Karpas-422 (cell line): Measurements from ENCODE around the gene HSPB7. TPM values are rescaled to one million over a fixed set of nuclear protein-coding genes. Genes with fewer than 3 reads are reported as not detected.

Source experiments
- DNase-seq: peaks from one replicate; pipeline ENCODE4 v3.0.0-alpha.2; 2015
- H2AFZ ChIP-seq: fragments of 200-600 bp; sonication (generic); 2 replicates; pipeline ENCODE4 v1.6.1; 2014; ENCODE audit warnings: antibody characterized with exemption, low read length, mixed read lengths
- H3K27ac ChIP-seq: fragments of 200-600 bp; sonication (generic); 2 replicates; pipeline ENCODE4 v1.5.1; 2014; ENCODE audit warnings: mild to moderate bottlenecking, low read length, moderate library complexity
- H3K27me3 ChIP-seq: fragments of 200-600 bp; sonication (generic); 2 replicates; pipeline ENCODE4 v1.6.1; 2014; ENCODE audit warnings: low read length, mixed read lengths
- H3K36me3 ChIP-seq: fragments of 200-600 bp; sonication (generic); 2 replicates; pipeline ENCODE4 v1.6.1; 2014; ENCODE audit warnings: low read length, mixed read lengths; ENCODE audit not compliant: insufficient read depth
- H3K4me1 ChIP-seq: fragments of 200-600 bp; sonication (generic); 2 replicates; pipeline ENCODE4 v1.6.1; 2014; ENCODE audit warnings: mild to moderate bottlenecking, low read length, mixed read lengths
- H3K4me2 ChIP-seq: fragments of 200-600 bp; sonication (generic); 2 replicates; pipeline ENCODE4 v1.6.1; 2014; ENCODE audit warnings: low read length, low read depth, mild to moderate bottlenecking; ENCODE audit not compliant: poor library complexity, severe bottlenecking
- H3K4me3 ChIP-seq: fragments of 200-600 bp; sonication (generic); 2 replicates; pipeline ENCODE4 v1.5.1; 2014; ENCODE audit warnings: mild to moderate bottlenecking, antibody characterized with exemption, low read length, mixed read lengths
- H3K79me2 ChIP-seq: fragments of 200-600 bp; sonication (generic); 2 replicates; pipeline ENCODE4 v1.6.1; 2014; ENCODE audit warnings: mild to moderate bottlenecking, low read length, mixed read lengths
- H3K9ac ChIP-seq: fragments of 200-600 bp; sonication (generic); 2 replicates; pipeline ENCODE4 v1.6.0; 2014; ENCODE audit warnings: low read length
- H3K9me2 ChIP-seq: fragments of 200-600 bp; sonication (generic), shearing (Covaris generic); replicated peaks from 2 replicates; pipeline ENCODE4 v1.6.0; 2014; ENCODE audit warnings: mild to moderate bottlenecking, low read length, moderate library complexity; ENCODE audit not compliant: insufficient read depth
- H3K9me3 ChIP-seq: fragments of 300-700, 200-600 bp; sonication (generic); 2 replicates; pipeline ENCODE4 v1.6.1; 2014; ENCODE audit warnings: low read length, mixed read lengths
- H4K20me1 ChIP-seq: fragments of 200-600 bp; sonication (generic); 2 replicates; pipeline ENCODE4 v1.6.1; 2014; ENCODE audit warnings: mild to moderate bottlenecking, antibody characterized with exemption, low read length, low read depth; ENCODE audit not compliant: insufficient read depth
- total RNA-seq: library from RNA; depleted of rRNA; stranded (reverse); fragments of >200 nt; shearing (Covaris generic); gene quantifications from 2 replicates; pipeline ENCODE4 v1.2.3, GENCODE V29; 2014; ENCODE audit warnings: low replicate concordance

HSPB7 gene
- total RNA-seq, 1 experiment from 2014 or later, result not detected

DNA sequence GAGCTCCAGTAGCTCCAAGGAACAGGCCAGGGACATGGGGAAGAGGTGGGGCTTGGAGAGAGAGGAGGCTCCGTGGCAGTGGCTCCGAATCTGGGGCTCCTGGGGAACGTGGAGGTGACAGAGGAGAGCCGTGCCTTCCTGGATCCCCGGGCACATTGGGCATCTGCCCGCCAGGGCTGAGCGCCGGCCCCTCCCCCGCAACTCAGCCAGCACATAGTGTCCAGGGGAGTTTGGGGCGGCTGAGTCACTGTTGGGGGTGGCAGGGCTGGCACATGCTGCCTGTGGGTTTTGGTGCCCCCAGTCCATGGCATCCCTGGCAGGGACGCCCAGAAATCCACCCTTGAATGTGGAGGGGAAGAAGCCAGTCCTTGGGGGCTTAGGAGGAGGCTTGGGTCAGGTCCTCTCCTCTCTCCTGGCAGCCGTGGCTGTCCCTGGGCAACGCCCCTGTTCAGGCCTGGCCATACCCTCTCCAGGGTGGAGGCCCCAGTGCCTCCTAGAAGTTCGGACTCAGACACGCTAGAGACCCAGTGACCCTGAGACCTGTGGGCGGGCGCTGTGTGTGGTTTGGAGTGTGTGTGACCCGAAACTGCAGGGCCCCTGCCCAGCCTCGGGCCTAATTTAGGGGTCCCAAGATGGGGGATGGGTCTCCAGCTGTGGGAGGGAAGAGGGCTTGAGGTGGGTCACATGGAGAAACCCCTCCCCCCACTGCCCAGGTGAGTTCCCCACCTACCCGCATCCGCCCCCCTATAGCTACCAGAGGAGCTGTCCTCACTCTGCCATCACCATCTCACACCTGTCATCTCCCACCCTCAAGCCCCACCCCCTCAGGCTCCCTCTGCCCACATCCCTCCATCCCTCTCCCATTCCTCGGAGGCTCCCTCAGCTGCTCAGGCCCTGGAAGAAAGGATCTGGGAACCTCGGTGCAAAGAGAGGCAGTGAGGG is 1.6 kb downstream of the HSPB7 start:
- no peaks in the 10 kb centered on the region for H3K9me2 ChIP-seq
- H3K4me3 ChIP-seq, result no peak overlapping the region
- H2AFZ ChIP-seq, result no peak overlapping the region
- DNase-seq, result no peak
- no peaks in the 10 kb centered on the region for H3K9me3 ChIP-seq
- no peak overlapping the region for H3K9ac ChIP-seq
- no peaks in the 10 kb centered on the region for H4K20me1 ChIP-seq
- no peaks in the 10 kb centered on the region for H3K79me2 ChIP-seq
- H3K27me3 ChIP-seq, result no peaks in the 10 kb centered on the region
- no peak overlapping the region for H3K4me2 ChIP-seq
- H3K4me1 ChIP-seq, result peaks cover 15% of the 10 kb centered on the region
- H3K27ac ChIP-seq, result no peak overlapping the region
- H3K36me3 ChIP-seq, result no peaks in the 10 kb centered on the region

DNA sequence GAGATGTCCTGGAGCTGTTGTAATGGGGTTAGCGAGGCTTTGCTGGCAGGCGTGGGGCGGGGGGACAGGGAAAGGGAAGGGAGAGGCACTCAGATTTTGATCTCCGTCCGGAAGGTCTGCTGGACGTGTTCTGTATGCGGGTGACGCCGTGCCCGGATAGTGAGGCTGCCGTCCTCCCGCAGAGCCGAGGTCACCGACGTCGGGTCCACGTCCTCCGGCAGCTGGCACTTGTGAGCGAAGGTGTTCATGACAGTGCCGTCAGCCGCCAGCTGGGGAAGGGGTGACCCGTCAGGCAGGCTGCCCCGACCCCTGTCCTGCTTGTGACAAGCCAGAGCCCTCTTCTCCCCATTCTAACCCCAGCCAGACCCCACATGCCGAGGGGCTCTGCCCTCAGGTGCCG is 2.4 kb downstream of the HSPB7 start:
- Histone ChIP-seq H3K27me3 (no peaks in the 10 kb centered on the region), H3K4me2 (no peak overlapping the region), H3K9ac (no peak overlapping the region)

DNA sequence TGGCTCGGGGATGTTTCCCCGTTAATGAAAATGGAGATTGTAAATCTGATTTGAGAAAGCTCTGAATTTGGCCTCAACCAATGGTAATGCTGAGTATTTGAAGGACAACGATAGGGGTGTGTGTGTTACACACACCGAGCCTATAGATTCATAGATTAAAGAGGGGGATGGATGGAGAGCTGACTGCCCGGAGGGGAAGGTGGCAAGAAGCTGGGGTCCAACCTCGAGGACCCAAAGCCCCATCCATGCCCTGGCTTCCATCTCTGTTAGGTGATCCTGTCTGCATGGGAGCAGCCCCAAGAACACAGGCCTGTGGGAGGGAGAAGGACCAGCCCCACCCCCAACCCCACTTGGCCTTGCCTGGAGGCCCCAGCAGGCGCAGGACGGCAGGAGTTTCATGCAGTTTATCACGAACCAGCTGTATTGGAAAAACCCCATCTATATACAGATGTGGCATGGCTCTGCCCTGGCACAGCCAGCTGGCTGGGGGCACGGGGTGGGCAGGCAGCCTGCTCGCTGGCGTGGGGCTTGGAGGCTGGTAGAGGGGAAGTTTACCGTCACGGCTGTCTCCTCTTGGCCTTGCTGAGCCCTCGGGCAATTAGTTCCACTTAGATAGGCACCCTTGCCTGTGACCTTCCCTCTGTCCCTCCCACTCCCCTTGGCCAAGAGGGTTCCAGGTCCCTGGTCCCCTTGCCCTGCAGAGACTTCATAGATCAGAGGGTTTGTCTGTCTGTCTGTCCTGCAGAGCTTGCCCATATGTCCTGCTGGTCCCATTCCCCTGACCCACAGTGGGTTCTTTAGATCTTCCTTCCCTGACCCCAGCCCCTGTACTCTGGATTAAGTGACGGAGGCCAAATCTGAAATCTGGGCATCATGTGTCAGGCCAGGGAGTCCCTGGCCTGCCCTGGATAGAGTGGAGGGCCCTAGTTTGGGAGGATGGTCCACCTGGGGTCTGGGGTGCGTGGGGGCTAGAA is 3.0 kb downstream of the HSPB7 start:
- H3K27ac ChIP-seq, result no peak overlapping the region
- no peak overlapping the region for H3K9ac ChIP-seq
- no peaks in the 10 kb centered on the region for H3K36me3 ChIP-seq
- peaks cover 15% of the 10 kb centered on the region for H3K4me1 ChIP-seq
- no peak overlapping the region for H2AFZ ChIP-seq
- DNase-seq, result no peak
- H3K79me2 ChIP-seq, result no peaks in the 10 kb centered on the region
- no peaks in the 10 kb centered on the region for H3K9me2 ChIP-seq
- no peak overlapping the region for H3K4me3 ChIP-seq
- no peaks in the 10 kb centered on the region for H3K9me3 ChIP-seq
- H4K20me1 ChIP-seq, result no peaks in the 10 kb centered on the region
- H3K27me3 ChIP-seq, result no peaks in the 10 kb centered on the region
- no peak overlapping the region for H3K4me2 ChIP-seq

More for the DNA sequence above, 2.4 kb downstream of the HSPB7 start:
- H3K4me1 ChIP-seq, result peaks cover 15% of the 10 kb centered on the region
- no peaks in the 10 kb centered on the region for H3K9me3 ChIP-seq
- no peak overlapping the region for H2AFZ ChIP-seq
- no peaks in the 10 kb centered on the region for H3K9me2 ChIP-seq
- H4K20me1 ChIP-seq, result no peaks in the 10 kb centered on the region
- H3K36me3 ChIP-seq, result no peaks in the 10 kb centered on the region
- H3K4me3 ChIP-seq, result no peak overlapping the region
- H3K27ac ChIP-seq, result no peak overlapping the region
- H3K79me2 ChIP-seq, result no peaks in the 10 kb centered on the region
- DNase-seq, result no peak

DNA sequence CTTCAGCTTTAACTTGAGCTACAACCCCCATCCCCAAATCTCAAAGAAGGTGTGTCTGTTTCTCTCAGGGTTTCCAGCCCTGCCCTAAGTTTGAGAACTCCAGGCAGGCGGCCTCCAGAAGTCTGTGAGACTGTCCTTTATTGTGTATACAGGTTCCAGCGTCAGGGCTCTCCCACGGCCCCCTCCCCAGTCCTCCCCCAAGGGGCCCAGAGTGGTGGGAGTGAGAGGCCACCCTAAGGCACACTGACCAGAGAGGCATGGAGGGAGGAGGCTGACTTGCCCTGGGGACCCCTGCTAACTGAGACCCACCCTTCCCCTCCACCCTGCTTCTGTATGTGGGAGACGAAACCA is 4.0 kb downstream of the HSPB7 start:
- no peak overlapping the region for H2AFZ ChIP-seq
- H3K36me3 ChIP-seq, result no peaks in the 10 kb centered on the region
- H3K27ac ChIP-seq, result no peak overlapping the region
- peaks cover 15% of the 10 kb centered on the region for H3K4me1 ChIP-seq
- H3K9me2 ChIP-seq, result no peaks in the 10 kb centered on the region
- no peaks in the 10 kb centered on the region for H4K20me1 ChIP-seq
- H3K4me3 ChIP-seq, result no peak overlapping the region
- no peaks in the 10 kb centered on the region for H3K9me3 ChIP-seq
- H3K79me2 ChIP-seq, result no peaks in the 10 kb centered on the region
- H3K27me3 ChIP-seq, result no peaks in the 10 kb centered on the region
- H3K4me2 ChIP-seq, result no peak overlapping the region
- no peak overlapping the region for H3K9ac ChIP-seq
- DNase-seq, result no peak

DNA sequence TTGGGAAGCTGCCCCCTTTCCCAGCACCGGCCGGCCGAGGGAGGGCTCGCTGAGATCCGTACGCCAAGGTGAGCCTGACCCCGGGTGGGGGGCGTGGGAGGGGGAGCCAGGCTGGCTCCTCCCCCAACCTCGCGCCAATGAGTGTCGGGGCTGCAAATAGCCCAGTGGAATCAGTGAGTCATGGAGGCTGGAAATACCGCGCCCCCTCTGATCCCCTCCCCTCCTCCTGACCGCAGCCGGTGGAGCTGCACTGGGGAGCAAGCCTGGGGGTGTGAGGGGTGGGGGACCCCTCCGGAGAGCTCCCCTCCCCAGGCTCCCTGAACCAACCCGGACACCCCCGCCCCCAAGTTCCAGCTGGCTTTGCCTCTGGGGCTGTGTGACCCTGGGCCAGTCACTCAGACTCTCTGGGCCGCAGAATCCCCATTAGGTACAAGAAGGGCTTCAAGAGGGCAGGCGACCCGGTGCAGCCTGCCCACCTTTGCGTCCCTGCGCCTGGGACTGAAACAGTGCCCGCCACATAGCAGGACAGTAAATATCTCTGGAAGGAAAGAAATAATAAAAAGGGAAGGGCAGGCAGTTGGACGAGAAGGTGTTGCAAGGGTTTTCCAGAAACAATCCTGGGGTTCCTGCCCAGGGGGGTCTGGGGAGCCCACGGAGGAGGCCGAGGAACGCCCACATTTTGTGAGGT is 4.5 kb downstream of the HSPB7 start:
- DNase-seq, result no peak
- Histone ChIP-seq H3K4me1 (peaks cover 15% of the 10 kb centered on the region), H3K36me3 (no peaks in the 10 kb centered on the region), H3K9me3 (no peaks in the 10 kb centered on the region), H3K4me3 (no peak overlapping the region), H4K20me1 (no peaks in the 10 kb centered on the region), H3K9me2 (no peaks in the 10 kb centered on the region), H3K27me3 (no peaks in the 10 kb centered on the region), H3K27ac (no peak overlapping the region), H3K79me2 (no peaks in the 10 kb centered on the region), H2AFZ (no peak overlapping the region), H3K9ac (no peak overlapping the region), H3K4me2 (no peak overlapping the region)

DNA sequence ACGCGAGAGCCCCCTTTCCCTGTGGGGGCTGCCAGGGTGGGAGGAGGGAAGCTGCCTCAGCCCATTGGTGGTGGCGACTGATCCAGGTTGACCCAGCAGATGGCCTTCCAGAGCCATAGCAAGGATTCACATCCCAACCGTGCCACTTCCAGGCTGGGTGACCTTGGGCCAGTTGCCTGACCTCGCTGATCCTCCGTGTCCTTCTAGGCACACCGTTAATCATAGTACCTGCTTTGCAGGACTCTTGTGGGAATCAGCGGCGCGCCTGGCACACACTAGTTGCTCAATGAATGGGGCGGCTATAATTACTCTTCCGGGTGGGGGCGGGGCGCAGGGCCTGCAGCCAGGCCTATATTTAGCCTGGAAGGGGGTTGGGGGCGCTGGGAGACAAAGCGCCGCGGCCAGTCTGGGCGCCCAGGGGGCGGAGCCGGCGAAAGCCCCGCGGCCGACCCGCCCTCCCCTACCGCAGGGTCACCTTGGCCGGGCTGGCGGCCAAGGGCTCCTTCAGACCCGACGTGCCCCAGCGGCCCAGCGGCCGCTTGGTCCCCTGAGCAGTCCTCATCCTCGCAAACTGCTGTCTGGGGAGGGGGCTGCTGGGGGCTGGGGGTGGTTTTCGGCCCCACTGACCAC is 5.1 kb downstream of the HSPB7 start:
- no peaks in the 10 kb centered on the region for H3K9me3 ChIP-seq
- H3K27me3 ChIP-seq, result no peaks in the 10 kb centered on the region
- no peaks in the 10 kb centered on the region for H4K20me1 ChIP-seq
- H3K4me3 ChIP-seq, result no peak overlapping the region
- DNase-seq, result no peak
- peaks cover 15% of the 10 kb centered on the region for H3K4me1 ChIP-seq
- no peak overlapping the region for H3K4me2 ChIP-seq
- H3K79me2 ChIP-seq, result no peaks in the 10 kb centered on the region
- H3K36me3 ChIP-seq, result no peaks in the 10 kb centered on the region
- H3K27ac ChIP-seq, result no peak overlapping the region
- H2AFZ ChIP-seq, result no peak overlapping the region
- H3K9ac ChIP-seq, result no peak overlapping the region
- no peaks in the 10 kb centered on the region for H3K9me2 ChIP-seq

DNA sequence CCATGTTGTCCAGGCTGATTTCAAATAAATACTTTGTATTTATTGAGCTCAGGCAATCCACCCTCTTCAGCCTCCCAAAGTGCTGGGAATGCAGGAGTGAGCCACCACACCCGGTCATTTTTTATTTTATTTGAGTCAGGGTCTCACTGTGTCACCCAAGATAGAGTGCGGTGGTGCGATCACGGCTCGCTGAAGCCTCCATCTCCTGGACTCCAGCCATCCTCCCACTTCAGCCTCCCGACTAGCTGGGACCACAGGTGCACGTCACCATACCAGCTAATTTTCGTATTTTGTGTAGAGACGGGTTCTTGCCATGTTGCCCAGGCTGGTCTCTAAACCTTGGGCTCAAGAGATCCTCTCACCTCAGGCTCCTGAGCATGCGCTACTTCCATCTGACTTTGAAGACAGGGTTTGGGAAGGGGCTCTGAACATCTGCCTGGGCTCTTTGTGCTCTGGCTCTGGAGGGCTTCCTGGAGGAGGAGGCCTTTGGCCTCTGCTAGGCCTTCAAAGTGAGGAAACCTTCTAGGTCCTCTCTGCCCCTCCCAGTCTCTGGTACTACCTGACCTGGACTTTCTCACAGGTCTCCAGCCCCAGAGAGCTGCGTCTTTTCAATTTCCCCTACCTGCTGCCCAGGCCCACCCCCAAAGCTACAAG is 5.8 kb downstream of the HSPB7 start:
- H4K20me1 ChIP-seq, result no peaks in the 10 kb centered on the region
- no peak overlapping the region for H3K4me3 ChIP-seq
- no peaks in the 10 kb centered on the region for H3K9me3 ChIP-seq
- no peak overlapping the region for H3K27ac ChIP-seq
- no peaks in the 10 kb centered on the region for H3K27me3 ChIP-seq
- no peak for DNase-seq
- no peaks in the 10 kb centered on the region for H3K36me3 ChIP-seq
- H3K4me1 ChIP-seq, result peaks cover 15% of the 10 kb centered on the region
- H3K79me2 ChIP-seq, result no peaks in the 10 kb centered on the region
- H2AFZ ChIP-seq, result no peak overlapping the region
- no peaks in the 10 kb centered on the region for H3K9me2 ChIP-seq
- H3K9ac ChIP-seq, result no peak overlapping the region
- no peak overlapping the region for H3K4me2 ChIP-seq
